NOMO-1 (cell line): ENCODE measurements around the gene HIBCH.
"Not testable (repeated sequence)": the region's sequence is repeated elsewhere in the genome, so short reads cannot be mapped to it uniquely, and the experiment has no call there.

Source experiments
- DNase-seq, 2 experiments: peaks; one replicate each; lab custom pipeline; 2025; ENCODE audit not compliant: unreplicated experiment in 2 of 2; lab: John Stamatoyannopoulos, UW

HIBCH gene

GRCh38 chr2:190343089-190343535 lies 23.5 kb upstream of the HIBCH start:
- DNase-seq: peak in 1 of 2 experiments; percentile 58

GRCh38 chr2:190342611-190343010 lies 23.0 kb upstream of the HIBCH start:
- DNase-seq: no peak

GRCh38 chr2:190340369-190340768 lies 20.7 kb upstream of the HIBCH start:
- no peak for DNase-seq

GRCh38 chr2:190339394-190339793 lies 19.8 kb upstream of the HIBCH start:
- DNase-seq: no peak

DNA sequence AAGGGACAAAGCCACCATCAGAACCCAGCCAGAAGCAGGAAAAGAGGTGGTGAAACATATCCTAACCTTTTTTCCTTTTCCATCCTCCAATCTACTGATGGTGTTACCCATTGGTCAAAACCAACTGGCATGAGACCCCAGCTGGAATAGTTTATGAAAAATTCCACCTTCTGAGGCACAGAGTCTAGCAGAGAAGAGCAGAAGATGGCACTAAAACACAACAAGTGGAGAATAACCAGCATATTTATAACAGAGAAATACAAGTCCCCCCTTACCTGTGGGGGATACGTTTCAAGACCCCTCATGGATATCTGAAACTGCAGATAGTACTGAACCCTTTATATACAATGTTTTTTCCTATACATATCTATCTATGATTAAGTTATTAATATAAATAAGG lies 18.8 kb upstream of the HIBCH start:
- DNase-seq: no peak

- DNase-seq: no peak
Observed at GRCh38 chr2:190336420-190336819, 16.8 kb upstream of the HIBCH start.

GRCh38 chr2:190335584-190335983 lies 16.0 kb upstream of the HIBCH start:
- DNase-seq: not testable (repeated sequence)

DNA sequence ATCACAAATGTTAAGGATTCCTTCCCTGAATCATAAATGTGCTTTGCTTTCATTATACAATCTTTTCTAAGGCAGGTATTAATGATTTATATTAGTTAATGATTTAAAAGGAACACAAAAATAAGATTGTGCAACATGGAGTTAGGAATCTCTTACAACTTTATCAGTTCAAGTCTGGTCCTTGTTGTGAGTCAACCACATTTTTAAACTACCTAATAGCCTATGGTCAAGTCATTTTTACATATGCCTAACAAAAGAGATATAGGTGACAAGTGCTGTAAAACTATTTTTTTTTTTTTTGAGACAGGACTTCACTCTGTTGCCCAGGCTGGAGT lies 15.6 kb upstream of the HIBCH start:
- DNase-seq: no peak

- DNase-seq: no peak
Observed at GRCh38 chr2:190334479-190335224, 15.0 kb upstream of the HIBCH start.

- DNase-seq: no peak
Observed at GRCh38 chr2:190333928-190334327, 14.3 kb upstream of the HIBCH start.

DNA sequence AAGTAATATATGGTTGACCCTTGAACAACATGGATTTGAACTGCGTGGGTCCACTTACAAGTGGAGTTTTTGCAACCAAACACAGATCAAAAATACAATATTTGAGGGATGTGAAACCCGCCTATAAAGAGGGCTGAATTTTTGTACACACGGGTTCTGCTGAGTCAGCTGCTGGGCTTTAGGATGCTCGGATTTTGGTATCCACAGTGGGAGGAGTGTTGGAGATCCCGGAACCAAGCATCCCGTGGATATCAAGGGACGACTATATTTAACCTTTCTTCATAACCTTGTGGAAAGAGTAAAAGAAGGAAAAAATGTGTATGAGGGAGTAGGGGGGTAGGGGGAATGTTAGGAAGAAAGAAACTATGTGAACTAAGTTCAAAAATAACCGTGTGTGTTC lies 13.8 kb upstream of the HIBCH start:
- no peak for DNase-seq

DNA sequence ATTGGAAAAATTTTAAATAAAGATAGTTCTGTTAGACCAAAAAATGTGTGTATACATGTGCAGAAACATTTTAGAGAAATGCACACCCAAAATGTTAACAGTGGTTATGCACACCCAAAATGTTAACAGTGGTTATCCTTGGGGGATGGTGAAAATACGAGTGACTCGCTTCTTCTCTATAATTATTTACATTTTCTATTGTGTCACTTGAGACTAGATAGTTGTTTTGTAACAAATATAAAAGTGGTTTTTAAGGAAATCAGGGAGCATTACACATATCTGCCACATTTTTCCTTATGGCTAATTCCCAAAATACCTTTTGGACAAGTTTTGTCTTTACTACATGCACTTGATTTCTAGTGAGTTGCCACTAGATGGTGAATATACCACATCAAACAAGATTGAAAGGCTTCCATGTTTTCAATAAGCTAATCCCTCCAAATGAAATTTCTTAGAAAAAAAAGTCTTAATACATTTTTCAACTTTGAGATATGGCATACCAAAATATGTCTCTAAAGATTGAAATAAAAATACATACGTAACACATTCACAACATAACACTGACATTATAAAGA lies 9.0 kb upstream of the HIBCH start:
- no peak for DNase-seq

DNA sequence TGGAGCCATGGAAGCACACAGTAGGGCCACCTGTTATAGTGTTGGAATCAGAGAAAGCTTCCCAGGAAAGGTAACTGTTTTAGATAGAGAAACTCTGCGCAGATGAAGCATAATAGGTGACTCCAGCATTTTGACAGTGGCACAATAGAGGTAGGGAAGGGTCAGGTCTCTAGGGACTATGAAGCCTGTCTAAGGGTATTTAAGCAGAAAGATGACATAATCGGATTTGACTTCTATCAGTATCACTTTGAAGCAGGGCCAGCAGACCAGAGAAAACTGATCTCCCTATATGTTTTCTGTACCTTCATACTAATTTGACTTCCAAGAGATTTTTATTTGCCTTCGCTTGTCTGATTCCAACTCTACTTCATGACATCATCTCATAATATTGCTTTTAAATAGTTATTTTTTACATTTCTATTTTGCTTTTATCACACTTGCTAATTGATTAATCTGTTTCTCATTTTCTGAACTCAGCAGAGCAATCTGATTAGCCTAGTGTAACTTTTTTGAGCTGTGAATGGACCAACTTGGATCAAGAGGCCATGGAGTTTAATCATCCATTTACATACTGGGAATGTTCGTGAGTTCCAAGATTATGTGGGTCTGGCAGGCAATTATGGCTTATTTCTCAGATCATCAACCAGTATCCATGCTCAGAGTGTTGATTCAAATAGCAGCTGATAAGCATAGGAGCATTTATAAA lies 8.4 kb upstream of the HIBCH start:
- no peak for DNase-seq

DNA sequence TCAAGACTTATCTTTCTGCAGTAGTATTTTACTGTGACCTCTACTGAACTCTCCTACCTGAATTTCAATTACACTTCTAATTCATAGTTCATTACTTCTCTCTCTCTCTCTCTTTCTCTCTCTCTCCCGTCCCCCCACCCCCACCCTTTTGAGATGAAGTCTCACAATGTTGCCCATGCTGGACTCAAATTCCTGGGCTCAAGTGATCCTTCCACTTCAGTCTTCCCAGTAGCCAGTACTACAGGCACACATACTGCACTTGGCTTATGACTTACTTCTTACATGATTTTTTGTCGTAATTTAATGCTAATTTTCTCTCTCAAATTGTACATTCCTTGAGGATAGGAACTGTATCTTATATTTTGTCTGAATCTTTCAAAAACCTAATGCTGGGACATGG lies 6.0 kb upstream of the HIBCH start:
- no peak for DNase-seq

DNA sequence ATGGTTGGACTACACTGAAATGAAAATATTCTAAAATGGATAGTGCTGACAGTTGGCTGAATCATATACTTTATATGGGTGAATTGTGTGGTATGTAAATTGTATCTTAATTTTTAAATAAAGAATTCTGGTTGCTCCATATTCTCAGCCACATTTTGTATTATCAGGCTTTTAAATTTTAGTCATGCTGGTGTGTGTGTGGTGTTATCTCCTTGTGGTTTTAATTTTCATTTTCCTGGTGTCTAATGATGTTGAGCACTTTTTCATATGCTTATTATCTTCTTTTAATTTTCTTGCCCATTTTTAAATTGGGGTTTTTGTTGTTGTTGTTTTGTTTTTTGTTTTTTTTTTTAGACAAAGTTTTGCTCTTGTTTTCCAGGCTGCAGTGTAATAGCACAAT lies 3.8 kb upstream of the HIBCH start:
- DNase-seq: no peak

GRCh38 chr2:190320696-190321095 lies 1.1 kb upstream of the HIBCH start:
- DNase-seq: no peak

GRCh38 chr2:190318931-190319554 lies 583 bp downstream of the HIBCH start:
- DNase-seq: peak in 1 of 2 experiments; percentile 40

- no peak for DNase-seq
Observed at GRCh38 chr2:190318514-190318913, 1.1 kb downstream of the HIBCH start.

DNA sequence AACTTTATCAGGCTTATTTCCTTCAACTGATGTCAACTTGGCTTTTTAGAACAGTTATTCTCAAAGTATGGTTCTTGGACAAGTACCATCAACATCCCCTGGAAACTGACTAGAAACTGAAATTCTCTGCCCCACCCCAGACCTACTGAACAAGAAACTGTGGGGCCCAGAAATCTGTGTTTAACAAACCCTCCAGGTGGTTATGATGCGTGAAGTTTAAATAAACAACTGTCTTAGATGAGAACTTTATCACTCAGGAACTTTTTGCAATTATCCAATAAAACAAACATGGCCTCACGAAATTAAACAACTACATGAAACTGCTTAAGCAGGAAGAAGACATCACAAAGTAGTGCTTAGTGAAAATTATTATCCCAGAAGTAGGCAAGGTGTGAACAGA lies 4.4 kb downstream of the HIBCH start:
- DNase-seq: no peak

GRCh38 chr2:190313880-190314279 lies 5.7 kb downstream of the HIBCH start:
- DNase-seq: no peak

DNA sequence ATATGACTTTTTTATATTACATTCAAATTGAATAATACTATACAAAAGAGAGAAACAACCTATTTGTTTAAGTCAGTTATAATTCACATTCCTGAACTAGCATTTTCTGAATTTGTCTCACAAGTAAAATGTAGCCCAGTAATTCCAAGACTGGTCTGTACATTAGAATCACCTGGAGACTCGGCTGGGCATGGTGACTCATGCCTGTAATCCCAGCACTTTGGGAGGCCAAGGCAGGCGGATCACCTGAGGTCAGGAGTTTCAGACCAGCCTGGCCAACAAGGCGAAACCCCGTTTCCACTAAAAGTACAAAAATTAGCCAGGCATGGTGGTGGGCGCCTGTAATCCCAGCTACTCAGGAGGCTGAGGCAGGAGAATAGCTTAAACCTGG lies 7.0 kb downstream of the HIBCH start:
- DNase-seq: not testable (repeated sequence)
